Adrenal gland (tissue), 12 donors: Measurements from ENCODE around the gene INHBC. TPM values are rescaled to one million over a fixed set of nuclear protein-coding genes. Genes with fewer than 3 reads are reported as not detected.
"Not testable (repeated sequence)": the region's sequence is repeated elsewhere in the genome, so short reads cannot be mapped to it uniquely, and the experiment has no call there.

Source experiments
- DNase-seq, 7 donors: peaks; one replicate each; pipeline ENCODE4 v3.0.0-alpha.2; 2019 to 2020
- H3K27ac ChIP-seq, 5 donors: fragments of 200-600 bp; sonication (generic) in 4 of 5; 1 replicate in 3 of 5; 2 replicates in 2 of 5; pipeline versions ENCODE4 v1.5.1 to v1.8.0; 2016 to 2020; ENCODE audit warnings: mild to moderate bottlenecking in 1 of 5
- H3K27me3 ChIP-seq: fragments of 200-600 bp; 2 replicates; pipeline ENCODE4 v1.8.0; 2021
- H3K36me3 ChIP-seq, 2 donors: fragments of 200-600 bp; replicated peaks in 1 of 2; 1 replicate in 1 of 2; 2 replicates in 1 of 2; pipeline versions ENCODE4 v1.5.1 to v1.8.0; 2018 to 2022
- H3K4me1 ChIP-seq, 2 donors: fragments of 200-600 bp; replicated peaks in 1 of 2; 1 replicate in 1 of 2; 2 replicates in 1 of 2; pipeline versions ENCODE4 v1.5.1 to v1.8.0; 2018 to 2021
- H3K4me3 ChIP-seq, 4 donors: fragments of 200-600 bp; sonication (generic) in 3 of 4; one replicate each; pipeline ENCODE4 v1.5.1; 2016 to 2018
- H3K9me3 ChIP-seq, 3 donors: fragments of 200-600 bp; sonication (generic) in 1 of 3; replicated peaks in 1 of 3; 1 replicate in 2 of 3; 2 replicates in 1 of 3; pipeline versions ENCODE4 v1.5.1 to v1.8.0; 2016 to 2021
- CTCF ChIP-seq, 6 experiments: fragments of 450-650 bp in 4 of 6; fragments of 200-600 bp in 2 of 6; sonication (generic) in 1 of 6; IDR thresholded peaks; 1 replicate in 5 of 6; 2 replicates in 1 of 6; pipeline versions ENCODE4 v1.5.1 to v1.8.0; 2016 to 2021; ENCODE audit warnings: antibody characterized with exemption in 6 of 6, mild to moderate bottlenecking in 2 of 6, moderate library complexity in 1 of 6
- POLR2A ChIP-seq, 2 donors: fragments of 450-650 bp; IDR thresholded peaks; one replicate each; pipeline ENCODE4 v1.6.1; 2017; ENCODE audit warnings: antibody characterized with exemption in 2 of 2, mild to moderate bottlenecking in 2 of 2, moderate library complexity in 1 of 2
- WGBS, 4 donors: extraction: QIAGEN DNeasy Blood & Tissue Kit in 2 of 4; methylation state at CpG; one replicate each; pipeline versions ENCODE4 v1.1.5 to v1.1.7; 2013 to 2017; 5-methylcytosine and 5-hydroxymethylcytosine counted together
- intact Hi-C, 2 donors: fragments of 100-400 bp; cut with DNase I; formaldehyde crosslinking; loops; one replicate each; pipeline versions ENCODE4 v1.14.1 to v1.15.0; 2022 to 2023
- polyA plus RNA-seq, 3 donors: library from polyadenylated mRNA; stranded (reverse); fragments of 200-250 nt in 2 of 3; fragments of 350-450 nt in 1 of 3; fragmentation: Illumina TruSeq in 1 of 3; extraction: RNeasy Lipid Tissue Mini Kit (QIAGEN cat#74804) in 1 of 3; gene quantifications; one replicate each; pipeline ENCODE4 v1.2.3, GENCODE V29; 2013 to 2014
- total RNA-seq, 9 donors: library from RNA; depleted of rRNA in 4 of 9; stranded (reverse); fragments of >200 nt in 4 of 9; fragments of 120-200 nt in 1 of 9; fragmentation: NEBNext Ultra II Directional in 1 of 9; extraction: Animal tissue kit (Norgen Biotek cat#: 25700) in 1 of 9; gene quantifications; one replicate each; pipeline versions ENCODE4 v1.1.0 to v1.2.4, GENCODE V29; 2013 to 2023
- donor health status: healthy with polysubstance abuse.
- donor health status: Bipolar disorder and iron deficiency.
- donor health status: DM: yes; HTN: yes; CAD: no.
- donor health status: DM: no; HTN: no; CAD: no.
- donor health status: DM: no; HTN: no; CAD: no.
- donor health status: DM: yes; HTN: yes; CAD: no.

INHBC gene
- total and polyA plus RNA-seq, 12 donors, result not detected

- WGBS, 4 donors, result 72 to 84% (median 79%) methylated on average over 4 of the region's 4 CpGs
- Histone ChIP-seq H3K4me3 (no peak overlapping the region), H3K36me3 (no peaks in the 10 kb centered on the region), H3K27ac (no peak overlapping the region), H3K4me1 (no peaks in the 10 kb centered on the region), H3K27me3 (no peaks in the 10 kb centered on the region), H3K9me3 (no peaks in the 10 kb centered on the region)
- no peak for DNase-seq
- TF ChIP-seq POLR2A (IDR thresholded peaks at IDR 0.05) (no peak), CTCF (IDR thresholded peaks at IDR 0.05) (no peak)
- intact Hi-C loops, result no loop called here
These were observed 5.2 kb downstream of the INHBC start for GRCh38 chr12:57439762-57440266.

- not testable (repeated sequence) for DNase-seq, H3K9me3 ChIP-seq
These were observed 6.8 kb downstream of the INHBC start for GRCh38 chr12:57441393-57441792.

GRCh38 chr12:57441846-57442427 is 7.4 kb downstream of the INHBC start:
- H3K27ac ChIP-seq, result no peak overlapping the region
- TF ChIP-seq CTCF (IDR thresholded peaks at IDR 0.05) (no peak), POLR2A (IDR thresholded peaks at IDR 0.05) (no peak)
- intact Hi-C loops, result no loop called here
- H3K36me3 ChIP-seq, result no peaks in the 10 kb centered on the region
- H3K4me1 ChIP-seq, result no peaks in the 10 kb centered on the region
- no peaks in the 10 kb centered on the region for H3K9me3 ChIP-seq
- no peak overlapping the region for H3K4me3 ChIP-seq
- WGBS, 4 donors, result 38 to 100% (median 73%) methylated on average over 1 of the region's 1 CpG
- H3K27me3 ChIP-seq, result no peaks in the 10 kb centered on the region
- no peak for DNase-seq

More at GRCh38 chr12:57441393-57441792, 6.8 kb downstream of the INHBC start:
- H3K27me3 ChIP-seq, intact Hi-C loops, H3K36me3 ChIP-seq, H3K4me1 ChIP-seq, H3K27ac ChIP-seq, H3K4me3 ChIP-seq: not testable (repeated sequence)
- whole genome bisulfite sequencing, 4 donors, result 72 to 95% (median 84%) methylated on average over 2 of the region's 2 CpGs

GRCh38 chr12:57444337-57444736 is 9.8 kb downstream of the INHBC start:
- H3K4me1 ChIP-seq, H3K4me3 ChIP-seq, intact Hi-C loops, H3K27me3 ChIP-seq, H3K9me3 ChIP-seq, H3K27ac ChIP-seq, H3K36me3 ChIP-seq, DNase-seq: not testable (repeated sequence)
- 77 to 84% (median 80%) methylated on average over 6 of the region's 6 CpGs for WGBS, 4 donors

GRCh38 chr12:57444744-57445143 is 10.2 kb downstream of the INHBC start:
- DNase-seq, result no peak
- no peak overlapping the region for H3K4me3 ChIP-seq
- WGBS, 4 donors, result 74 to 88% (median 81%) methylated on average over 5 of the region's 5 CpGs
- no peak for TF ChIP-seq CTCF (IDR thresholded peaks at IDR 0.05)
- no peak for TF ChIP-seq POLR2A (IDR thresholded peaks at IDR 0.05)
- H3K9me3 ChIP-seq, result no peaks in the 10 kb centered on the region
- H3K27ac ChIP-seq, result no peak overlapping the region
- H3K27me3 ChIP-seq, result no peaks in the 10 kb centered on the region
- intact Hi-C loops, result no loop called here
- no peaks in the 10 kb centered on the region for H3K4me1 ChIP-seq
- H3K36me3 ChIP-seq, result no peaks in the 10 kb centered on the region
